GM12891 (cell line): ENCODE data around the gene VPS16.
"Not testable (repeated sequence)": the region's sequence is repeated elsewhere in the genome, so short reads cannot be mapped to it uniquely, and the experiment has no call there.

Experiments used
- POLR2A ChIP-seq: IDR thresholded peaks from 2 replicates; pipeline ENCODE4 v1.6.1; 2011; ENCODE audit warnings: low read depth, low read length, control low read depth
- POLR2AphosphoS5 ChIP-seq: IDR thresholded peaks from 2 replicates; pipeline ENCODE4 v1.6.1; 2011; ENCODE audit warnings: low read depth, low read length, control low read depth
- SPI1 ChIP-seq: IDR thresholded peaks from 2 replicates; pipeline ENCODE4 v1.6.1; 2011; ENCODE audit warnings: low read depth, low read length, control low read depth
- TAF1 ChIP-seq: IDR thresholded peaks from 2 replicates; pipeline ENCODE4 v1.6.1; 2011; ENCODE audit warnings: low read depth, low read length, control low read depth

DNA sequence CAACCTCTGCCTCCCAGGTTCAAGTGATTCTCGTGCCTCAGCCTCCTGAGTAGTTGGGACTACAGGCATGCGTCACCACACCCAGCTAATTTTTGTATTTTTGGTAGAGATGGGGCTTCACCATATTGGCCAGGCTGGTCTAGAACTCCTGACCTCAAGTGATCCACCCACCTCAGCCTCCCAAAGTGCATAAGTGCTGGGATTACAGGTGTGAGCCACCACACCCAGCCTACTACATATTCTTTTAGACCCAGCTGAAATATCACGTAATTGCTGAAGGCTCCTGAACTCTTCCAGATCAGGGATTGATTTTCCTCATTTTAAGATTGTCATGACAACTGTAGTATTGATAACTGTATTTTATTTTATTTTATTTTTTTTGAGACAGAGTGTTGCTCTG, 54.6 kb downstream of the VPS16 start:
- not testable (repeated sequence) for TF ChIP-seq TAF1, POLR2AphosphoS5, POLR2A, SPI1
